GM19438 (cell line): ENCODE measurements around the gene HDAC7.

ENCODE experiments used
- ATAC-seq: cut with Tn5 transposase; IDR thresholded peaks from one replicate; pipeline ENCODE4 v1.9.1; 2021; ENCODE audit warnings: low read depth; ENCODE audit not compliant: unreplicated experiment

HDAC7 gene

DNA sequence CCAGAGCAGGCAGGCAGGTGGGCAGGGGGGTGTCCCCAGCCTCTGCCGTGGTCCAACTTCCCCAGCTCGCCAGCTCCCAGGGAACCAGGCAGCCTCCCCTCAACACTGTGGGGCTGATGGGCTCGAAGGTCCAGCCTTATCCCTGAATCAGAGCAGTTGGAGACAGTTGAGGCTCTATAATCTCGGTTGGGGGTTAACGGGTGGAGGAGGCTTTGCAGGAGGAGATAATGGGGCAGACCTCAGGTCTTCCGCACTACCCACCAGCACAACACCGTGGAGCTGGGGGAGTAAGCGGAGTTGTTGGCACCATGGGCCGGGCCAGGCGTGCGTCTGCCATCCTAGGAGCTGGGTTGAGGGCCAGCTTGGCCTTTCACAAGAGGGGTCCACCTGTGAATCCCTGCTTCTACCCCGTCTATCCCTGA lies 13.9 kb upstream of the HDAC7 start:
- no peak for ATAC-seq

DNA sequence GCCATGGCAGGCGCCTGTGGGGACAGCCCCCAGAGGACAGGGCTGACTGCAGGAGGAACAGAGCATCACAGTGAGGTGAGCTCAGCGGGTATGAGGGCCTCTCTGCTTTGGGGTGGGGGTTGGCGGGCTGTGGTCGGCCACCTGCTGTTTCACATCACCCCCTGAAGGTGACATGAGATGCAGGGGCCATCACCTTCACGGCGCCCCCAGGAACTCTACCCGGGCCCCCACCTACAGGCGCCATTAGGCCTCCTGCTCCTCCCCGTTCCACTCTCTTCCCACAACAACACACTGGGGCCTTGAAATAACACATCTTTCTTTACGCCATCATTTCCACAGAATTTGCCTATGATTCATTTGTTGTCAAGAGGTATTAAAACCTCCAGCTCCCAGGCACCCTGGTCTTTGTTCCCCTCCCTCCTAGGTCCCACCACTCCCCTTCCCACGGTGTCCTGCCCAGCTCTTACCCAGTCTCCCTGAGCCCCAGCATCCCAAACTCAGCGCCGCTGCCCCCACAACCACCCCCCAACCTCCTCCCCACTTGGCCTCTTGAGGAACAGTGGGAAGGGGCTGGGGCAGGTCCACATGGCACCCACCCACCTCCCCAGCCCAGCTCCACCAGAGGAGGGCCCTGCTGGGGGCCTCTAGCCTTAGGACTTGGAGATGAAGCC lies 12.7 kb upstream of the HDAC7 start:
- no peak for ATAC-seq

DNA sequence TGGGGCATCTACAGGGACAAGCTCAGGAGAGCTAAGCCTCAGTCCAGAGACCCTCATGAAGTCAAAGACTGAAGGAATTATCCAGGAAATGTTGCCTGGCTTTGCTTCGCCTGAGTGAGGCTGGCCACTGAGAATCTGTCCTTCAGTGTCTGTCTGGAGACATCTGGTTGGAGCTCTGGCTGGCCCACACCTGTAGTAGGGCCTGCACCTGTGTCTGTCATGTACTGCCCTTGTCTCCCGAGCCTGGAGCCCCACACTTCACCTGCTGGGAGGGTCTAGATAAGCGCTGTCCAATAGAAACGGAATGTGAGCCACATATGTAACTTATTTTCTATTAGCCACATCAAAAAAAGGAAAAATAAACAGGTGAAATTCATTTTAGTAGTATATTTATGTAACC lies 9.9 kb upstream of the HDAC7 start:
- no peak for ATAC-seq

DNA sequence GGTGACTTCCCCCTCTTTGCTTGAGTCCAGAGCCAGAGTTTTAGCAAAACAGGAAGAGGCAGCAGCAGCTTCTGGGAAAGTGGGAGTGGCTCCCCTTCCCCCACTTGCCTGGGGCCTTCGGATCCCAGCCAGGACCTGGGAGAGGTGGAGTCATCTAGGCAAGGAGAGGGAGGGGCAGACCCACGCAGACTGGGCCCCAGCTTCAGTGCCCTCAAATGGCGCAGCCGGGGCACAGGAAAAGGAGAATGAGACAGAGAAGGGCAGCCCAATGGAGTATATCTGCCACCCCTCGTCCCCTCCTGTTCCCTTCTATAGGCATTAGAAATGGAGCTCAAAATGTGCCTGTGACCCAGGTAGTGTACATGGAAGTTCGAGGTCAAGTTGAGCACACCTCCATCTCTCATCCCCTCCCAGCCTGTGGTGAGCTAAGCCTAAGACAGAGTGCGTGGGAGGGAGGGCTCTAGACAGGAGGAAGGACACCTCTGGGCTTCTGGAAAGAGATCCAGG lies 9.3 kb upstream of the HDAC7 start:
- no peak for ATAC-seq

DNA sequence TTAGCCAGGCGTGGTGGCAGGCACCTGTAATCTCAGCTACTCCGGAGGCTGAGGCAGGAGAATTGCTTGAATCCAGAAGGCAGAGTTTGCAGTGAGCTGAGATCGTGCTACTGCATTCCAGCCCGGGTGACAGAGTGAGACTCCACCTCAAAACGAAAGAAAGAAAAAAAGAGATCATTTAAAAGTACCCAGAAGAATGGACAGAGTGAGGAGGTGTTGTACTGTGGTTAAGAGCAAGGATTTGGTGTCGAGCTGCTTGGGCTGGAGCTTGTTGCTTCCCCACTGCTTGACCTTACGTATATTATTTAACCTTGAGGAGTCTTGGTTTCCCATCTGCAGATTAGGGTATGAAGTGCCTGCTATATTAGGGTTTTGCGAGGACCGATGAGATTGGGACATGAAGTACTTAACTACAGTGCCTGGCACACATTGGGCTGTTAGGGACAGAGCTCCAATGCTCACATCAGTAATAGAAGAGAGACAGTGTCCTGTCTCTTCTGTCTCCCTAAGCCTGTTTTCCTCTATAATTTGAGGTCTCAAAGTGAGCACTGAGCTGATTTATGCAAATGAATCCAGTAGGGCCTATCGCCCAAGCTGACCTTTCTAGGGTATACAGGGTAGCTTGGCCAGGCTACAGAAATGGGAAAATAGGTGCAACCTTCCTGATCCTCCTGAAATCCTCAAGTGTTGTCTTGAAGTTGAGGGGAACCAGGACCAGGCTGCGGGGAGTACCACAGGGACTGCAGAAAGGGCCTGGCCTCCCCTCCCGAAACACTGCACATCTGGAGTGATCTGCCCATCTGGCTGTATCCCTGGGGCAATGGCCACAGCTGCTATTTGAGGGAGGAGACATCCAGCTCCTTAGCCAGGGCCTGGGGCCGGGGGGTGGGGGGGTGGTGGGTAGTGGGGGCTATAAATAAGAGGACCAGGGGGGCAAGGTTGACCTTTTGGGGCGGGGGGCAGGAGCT lies 8.6 kb upstream of the HDAC7 start:
- no peak for ATAC-seq

DNA sequence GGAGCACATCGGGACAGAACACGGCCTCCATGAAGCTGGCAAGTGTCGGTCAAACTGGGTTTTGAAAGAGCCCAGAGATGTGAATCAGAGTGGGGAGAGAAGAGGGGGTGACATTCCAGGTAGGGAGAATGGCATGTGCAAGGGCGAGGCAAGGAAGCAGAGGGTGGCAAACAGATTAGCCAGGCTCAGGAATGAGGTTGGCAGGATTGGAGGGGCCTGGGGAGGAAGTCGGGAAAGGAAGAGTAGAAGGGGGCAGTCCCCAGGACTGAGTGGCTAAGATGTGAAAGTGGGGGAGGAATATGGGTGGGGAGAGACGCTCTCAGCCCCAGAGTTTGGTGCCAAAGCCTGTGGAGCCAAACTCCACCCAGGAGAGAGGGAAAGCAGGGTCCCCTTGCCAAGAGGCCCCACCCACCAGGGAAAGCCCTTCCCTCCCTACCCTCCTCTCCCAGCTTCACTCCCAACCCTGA lies 5.5 kb upstream of the HDAC7 start:
- no peak for ATAC-seq

DNA sequence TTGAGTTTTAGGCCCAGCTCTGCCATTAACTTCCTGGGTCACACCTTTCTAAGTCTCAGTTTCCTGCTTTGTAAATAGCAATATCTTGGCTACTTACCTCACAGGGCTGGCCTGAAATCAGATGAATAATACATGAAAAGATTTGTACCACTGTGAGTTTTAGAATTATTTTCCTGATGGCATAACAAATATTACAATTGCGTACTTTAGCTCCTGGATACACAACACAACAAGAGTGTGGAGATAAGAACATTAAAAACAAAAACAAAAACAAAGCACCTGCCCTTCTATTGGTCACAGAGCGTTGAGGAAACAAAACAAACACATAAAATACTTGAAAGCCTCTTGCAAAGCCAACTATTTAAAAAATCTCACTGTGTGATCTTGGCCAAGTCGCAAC lies 4.9 kb upstream of the HDAC7 start:
- no peak for ATAC-seq

DNA sequence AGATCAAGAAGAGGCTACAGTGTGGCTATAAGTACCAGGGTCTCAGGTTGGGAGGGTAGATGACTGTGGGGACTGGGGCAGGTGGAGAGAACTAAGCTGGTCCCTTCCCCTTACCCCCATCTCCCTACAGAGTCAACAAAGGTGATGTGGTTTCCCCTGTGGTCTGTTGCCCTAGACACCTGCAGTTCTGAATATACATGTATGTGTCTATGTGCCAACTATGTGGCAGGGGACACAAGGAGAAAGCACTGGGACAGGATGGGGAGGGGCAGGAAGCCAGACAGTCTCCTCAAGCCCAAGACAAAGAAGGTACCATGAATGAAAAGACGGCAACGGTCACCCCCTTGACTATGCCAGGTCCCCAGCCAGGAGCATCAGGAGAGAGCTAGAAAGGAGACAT lies 4.5 kb upstream of the HDAC7 start:
- no peak for ATAC-seq

DNA sequence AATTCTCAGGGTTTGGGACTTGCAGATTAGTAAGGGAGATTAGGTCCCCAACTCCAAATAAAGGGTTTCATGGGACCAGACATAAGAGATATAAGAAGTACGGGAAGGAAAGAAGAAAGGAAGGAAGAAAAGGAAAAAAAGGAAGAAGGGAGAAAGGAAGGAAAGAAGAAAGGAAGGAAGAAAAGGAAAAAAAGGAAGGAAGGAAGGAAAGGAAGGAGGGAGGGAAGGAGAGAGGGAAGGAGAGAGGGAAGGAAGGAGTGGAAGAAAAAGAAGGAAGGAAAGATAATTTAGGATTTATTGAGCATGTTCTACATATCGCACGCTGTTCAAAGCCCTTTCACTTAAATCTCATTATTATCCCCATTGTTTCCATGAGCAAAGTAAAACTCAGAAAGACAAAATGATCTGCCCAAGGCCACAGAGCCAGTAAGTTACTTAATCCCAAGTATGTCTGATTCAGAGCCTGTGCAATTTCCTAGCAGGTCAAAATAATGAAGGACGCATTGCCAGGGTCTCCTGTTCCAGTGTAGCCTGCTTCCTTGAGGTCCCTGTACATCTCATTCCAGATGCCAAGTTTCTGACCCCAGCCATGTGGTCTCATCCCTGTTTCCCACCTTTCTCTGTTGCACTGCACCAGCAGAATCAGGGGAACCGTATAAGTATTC lies 3.9 kb upstream of the HDAC7 start:
- ATAC-seq, result no peak

DNA sequence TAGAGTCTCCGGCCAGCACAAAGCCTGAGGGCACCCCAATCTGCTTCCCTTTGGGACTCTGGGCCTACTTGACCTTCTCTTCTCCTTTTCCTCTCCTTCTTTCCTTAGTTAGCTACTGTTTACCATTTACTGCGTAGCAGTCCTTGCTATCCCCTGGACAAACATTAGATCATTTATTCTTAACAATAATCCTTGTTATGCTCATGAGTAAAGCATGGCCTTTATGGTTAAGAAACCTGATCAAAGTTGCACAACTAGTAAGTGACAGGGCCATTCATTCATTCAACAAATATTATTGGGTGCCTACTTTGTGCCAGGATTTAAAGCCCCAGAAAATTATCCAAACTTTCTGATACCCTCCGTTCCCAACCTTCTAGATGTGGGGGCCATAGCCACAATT lies 3.2 kb upstream of the HDAC7 start:
- no peak for ATAC-seq

DNA sequence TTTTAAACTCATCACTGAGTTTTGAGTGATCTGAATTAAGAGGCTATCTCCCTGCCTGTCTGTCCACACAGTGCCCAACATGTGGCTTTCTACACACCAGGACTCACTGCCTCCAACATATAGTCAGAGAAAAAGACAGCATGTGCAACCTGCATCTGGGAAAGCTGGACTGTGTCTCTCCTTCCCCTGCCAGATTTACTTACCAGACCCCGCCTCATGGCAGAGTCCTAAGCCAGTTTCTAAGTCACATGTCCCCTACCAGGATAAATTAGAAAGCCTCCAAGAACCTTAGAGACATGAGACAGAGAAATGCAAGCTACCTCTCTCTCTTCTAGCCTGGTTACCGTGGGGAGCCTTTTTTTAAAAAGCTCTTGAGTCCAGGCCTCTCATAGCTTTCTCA lies 2.7 kb upstream of the HDAC7 start:
- ATAC-seq, result no peak

DNA sequence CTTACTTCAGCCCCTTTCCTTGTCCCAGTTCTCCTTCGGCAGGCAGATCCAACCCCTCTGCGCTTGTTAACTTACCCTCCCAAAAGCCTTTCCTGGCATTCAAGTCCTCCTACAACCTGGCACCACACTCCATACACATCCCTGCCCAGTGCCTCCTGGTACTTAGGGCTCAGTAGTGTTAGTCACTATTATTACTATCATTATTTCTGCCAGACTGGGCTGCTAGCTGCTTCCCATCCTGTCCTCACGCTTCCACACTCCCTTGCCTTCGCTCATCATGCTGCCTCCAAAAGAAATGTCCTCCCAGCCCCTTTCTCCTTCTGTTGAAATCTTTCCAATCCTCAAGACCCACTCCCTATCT lies 1.6 kb upstream of the HDAC7 start:
- ATAC-seq, result no peak

DNA sequence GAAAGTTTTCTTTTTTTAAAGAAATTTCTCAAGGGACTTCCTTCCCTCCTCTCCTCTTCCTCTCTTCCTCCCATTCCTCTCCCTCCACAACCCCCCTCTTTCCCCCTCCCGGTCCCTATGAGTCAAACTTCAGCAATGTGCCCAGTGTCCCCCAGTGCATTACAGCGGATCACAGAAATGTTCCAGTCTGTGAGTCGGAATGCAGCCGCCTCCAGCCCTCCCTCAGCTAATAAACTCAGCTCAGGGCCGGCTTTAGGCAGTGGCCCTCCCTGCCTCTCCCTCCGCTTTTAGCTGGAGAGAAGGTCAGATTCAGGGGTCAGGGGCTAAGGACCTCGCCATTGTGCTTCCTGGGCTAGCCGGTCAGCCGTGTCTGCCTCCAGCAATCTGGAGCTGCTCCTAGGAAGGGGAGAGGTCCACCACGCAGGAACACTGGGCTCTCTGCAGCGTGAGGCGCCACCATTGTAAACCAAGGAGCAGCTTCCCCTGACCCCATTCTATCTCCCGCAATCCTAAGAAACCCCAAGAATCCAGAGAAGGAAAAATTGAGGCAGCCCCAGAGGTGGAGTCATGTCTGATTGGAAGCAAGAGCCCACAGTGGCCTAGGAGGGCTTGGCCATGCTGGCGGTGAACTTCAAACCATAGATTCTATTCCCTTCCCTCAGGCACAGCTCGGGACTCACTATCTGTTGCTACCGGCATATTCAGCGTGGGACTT lies 1.1 kb upstream of the HDAC7 start:
- no peak for ATAC-seq

DNA sequence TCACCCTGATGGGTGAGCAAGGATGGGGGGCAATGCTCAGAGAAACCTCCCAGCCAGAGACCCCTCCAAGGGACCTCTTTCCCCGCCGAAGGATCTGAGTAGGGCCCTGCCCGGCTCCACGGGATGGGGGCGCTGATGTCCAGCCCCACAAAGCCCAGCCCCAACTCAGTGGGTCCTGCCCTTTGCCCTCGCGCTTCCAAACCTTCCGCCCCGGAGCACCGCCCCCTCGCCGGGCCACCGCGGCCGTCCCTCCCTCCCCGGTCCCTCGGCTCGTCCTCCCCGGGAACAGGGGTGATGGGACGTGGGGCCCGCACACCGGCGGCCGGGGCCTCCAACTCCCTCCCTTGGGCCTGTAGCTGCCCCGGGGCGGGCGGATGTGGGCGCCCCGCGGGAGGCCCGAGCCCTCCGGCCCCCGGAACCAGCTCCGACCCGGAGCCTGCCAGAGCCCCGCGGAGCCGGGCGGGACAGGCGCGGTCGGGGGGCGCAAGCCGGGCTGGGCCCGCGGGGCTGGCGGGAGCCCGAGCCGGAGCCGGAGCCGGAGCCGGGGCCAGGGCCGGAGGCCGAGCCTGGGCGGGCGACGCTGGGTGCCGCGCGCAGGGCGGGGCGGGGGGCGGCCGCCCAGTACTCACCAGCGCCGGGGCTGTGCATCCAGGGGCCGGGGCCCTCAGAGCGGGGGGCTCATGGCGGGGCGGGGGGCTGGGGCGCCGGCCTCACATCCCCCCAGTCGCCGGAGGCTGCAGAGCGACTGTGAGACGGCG lies 386 bp downstream of the HDAC7 start:
- ATAC-seq, result peak; percentile 53

DNA sequence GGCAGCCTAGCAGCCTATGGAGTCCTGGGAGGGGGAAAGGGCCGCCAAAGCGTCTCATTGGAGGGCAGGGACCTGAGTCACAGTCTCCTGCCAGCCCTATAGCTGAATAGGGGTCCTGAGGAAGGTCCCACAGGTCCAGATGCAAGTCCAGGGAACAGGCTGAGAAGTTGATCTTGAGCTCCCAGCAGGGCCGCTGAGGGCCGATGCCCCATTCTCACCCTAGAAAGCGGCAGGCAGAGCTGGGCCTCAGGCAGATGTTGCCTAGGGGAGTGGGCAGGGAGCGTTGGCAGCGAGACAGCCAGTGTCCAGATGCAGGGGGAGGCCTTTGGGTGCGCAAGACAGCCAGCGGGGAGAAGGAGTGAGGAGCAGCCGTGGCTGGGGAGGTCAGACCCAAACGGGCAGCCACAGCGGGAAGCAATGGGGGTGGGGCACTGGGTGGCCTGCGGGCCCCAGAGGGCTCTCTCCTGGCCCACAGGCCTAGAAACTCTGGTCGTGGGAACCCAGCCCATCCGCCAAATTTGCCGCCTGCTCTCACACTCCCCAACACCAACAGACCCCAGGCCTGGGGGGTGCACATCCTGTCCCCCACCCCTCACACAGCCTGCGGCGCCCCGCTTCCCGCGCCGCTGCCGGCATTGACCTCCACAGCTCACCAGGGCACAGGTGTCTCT lies 1.1 kb downstream of the HDAC7 start:
- ATAC-seq, result peak; percentile 8

DNA sequence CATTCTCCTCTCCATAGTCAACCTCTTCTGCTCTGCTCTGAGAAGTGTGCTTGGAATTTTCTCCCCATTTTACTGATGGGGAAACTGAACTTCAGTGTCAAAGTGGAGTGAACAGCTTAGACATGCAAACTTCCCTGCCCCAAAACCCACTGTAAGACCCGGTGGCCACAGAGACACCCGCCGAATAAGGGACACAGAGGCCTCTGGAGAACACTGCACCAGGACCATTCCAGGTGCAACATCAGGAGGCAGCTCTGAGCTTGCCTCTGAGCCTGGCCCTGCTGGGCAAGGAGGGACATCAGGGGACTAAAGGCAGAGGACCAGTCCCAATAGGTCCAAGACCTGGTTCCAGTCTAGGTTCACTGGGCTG lies 1.7 kb downstream of the HDAC7 start:
- ATAC-seq, result no peak

DNA sequence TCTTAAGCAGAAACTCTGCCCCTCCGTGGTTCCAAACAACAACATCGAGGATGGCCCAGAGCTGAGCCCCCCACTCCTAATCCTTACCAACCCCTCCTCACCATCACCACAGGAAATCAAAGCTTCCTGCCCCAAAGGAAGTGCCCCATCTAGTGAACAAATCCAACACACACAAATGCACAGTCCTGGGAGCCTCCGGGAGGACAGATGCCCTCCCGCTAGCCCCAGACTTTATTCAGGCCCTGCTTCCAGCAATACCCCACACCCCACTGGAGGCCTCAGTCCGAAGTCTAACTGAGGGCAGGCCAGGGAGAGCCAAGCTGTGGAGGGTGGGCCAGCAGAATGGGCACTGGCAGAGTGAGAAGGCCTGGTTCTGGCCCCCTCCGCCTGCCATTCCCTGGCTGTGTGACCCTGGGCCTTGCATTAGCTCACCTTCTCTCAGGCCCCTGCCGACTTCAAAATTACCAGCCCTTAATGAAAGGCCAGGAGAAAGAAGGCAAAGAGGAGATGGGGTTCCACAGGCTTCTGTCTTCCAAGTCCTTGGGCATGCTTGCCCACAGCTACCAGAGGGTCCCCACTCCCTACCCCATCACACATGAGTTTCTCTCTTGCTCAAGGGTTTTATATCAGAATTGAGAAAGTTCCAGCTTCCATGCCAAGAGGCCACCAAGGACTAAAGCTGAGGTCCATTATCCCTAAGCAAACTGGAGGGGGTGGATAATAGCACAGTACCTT lies 2.3 kb downstream of the HDAC7 start:
- no peak for ATAC-seq

DNA sequence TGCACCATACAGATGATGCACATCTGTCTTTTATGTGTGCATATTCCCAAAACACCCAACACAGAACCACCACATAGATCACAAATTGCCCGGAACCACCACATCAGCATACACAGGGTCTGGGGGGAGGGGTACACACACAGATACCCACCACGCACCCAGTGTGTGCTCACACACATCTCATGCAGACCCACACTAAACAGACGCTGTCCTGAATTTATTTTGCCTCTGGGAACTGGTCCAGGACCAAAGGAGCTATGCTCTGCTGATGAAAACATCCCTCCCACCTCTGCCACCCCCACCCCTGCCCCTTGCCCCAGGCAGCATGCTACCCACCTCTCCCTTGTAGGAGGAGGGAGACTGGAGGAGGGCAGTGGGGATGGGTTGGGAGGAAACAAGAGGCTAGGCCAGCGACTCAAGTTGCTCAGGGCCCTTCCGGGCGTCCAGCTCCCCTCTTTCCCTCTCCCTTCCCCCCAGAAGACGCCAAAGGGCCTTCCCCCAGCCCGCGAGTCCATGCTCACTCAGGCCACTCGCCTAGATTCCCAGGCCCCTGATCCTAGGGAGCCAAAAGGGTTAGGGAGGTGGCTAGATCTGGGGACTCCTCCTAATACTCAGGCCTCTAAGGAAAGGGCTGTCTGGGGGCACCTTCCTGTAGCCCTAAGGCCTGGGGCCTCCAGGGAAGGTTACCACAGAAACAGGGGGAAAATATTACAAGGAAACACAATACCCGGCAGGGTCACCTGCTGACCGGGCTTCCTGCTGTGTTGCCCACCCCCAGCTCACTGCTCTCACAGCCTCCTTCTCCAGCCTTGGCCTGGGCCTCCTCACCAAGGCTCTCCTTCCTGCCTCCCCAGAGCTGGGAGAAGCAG lies 3.1 kb downstream of the HDAC7 start:
- no peak for ATAC-seq
